AG08395 (cell line): Measurements from ENCODE around the gene GRM4.

Source experiments
- DNase-seq: peaks from one replicate; pipeline ENCODE4 v3.0.0; 2012; ENCODE audit warnings: mixed read lengths, low spot score

GRM4 gene

DNA sequence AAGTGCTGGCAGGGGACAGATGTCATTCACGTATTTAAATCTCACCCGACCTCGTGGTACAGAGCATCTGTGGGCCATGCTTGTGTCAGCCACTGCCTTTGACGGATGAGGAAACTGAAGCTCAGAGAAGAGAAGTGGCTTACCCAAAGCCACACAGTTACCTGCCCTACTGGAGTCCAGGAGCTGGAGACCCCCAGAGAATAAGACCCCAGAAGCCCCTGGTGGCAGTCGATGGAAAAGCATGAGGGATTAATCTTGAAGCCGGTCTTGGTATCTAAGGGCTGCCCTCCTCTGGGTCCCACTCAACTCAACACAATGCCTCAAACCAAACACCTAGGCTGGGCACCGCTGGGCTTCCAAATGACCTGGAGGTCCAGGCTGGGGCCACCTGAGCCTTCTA, 83.1 kb downstream of the GRM4 start:
- no peak for DNase-seq

- no peak for DNase-seq
Observed at GRCh38 chr6:34062156-34062555, 83.7 kb downstream of the GRM4 start.

DNA sequence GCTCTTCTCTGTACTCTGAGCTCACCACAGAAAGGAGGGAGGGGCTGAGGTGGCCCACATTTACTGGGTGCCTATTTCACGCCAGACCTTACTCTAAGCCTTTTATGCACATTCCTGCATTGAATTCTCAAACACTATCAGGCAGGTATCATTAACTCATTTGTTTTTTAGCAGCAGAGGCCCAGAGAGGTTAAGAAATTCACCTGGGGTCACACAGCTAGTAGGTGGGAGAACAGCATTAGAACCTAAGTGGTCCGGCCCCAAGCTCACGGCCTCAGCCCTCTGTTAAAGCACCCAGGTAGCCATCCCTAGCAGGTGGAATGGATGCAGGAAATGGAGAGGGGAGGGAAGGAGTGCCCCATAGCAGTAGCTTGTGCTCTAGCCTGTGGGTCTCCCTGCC, 84.5 kb downstream of the GRM4 start:
- no peak for DNase-seq

- DNase-seq: no peak
Observed at GRCh38 chr6:34059914-34060313, 86.0 kb downstream of the GRM4 start.

DNA sequence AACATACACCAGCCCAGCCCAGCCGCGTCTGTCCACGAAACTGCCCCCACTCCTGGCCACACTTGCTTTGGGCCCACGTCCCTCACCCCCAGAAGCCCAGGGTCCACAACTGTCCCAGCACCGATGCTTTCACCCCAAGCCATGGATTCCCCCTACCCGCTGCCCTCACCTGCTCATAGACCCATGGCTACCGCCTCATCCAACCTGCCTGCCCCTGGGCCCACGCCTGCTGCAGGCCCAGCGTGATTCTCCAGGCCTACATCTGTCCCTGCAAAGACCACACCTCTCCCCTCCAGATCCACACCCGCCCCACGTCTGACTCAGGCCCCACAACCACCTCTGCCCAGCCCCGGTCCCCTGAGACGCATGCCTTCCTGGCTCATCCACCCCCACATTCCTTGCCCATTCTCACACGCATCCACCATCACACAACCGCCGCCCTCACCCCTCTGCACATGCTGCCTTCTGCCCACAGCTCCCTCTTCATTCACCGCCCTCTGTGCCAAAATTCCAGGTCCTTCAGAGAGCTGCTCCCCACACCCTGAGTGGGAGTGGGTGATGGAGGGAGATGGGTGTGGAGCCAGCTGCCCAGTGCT, 86.7 kb downstream of the GRM4 start:
- peak; percentile 61 for DNase-seq

- no peak for DNase-seq
Observed at GRCh38 chr6:34057790-34058189, 88.1 kb downstream of the GRM4 start.

- DNase-seq: no peak
Observed at GRCh38 chr6:34057191-34057590, 88.7 kb downstream of the GRM4 start.

DNA sequence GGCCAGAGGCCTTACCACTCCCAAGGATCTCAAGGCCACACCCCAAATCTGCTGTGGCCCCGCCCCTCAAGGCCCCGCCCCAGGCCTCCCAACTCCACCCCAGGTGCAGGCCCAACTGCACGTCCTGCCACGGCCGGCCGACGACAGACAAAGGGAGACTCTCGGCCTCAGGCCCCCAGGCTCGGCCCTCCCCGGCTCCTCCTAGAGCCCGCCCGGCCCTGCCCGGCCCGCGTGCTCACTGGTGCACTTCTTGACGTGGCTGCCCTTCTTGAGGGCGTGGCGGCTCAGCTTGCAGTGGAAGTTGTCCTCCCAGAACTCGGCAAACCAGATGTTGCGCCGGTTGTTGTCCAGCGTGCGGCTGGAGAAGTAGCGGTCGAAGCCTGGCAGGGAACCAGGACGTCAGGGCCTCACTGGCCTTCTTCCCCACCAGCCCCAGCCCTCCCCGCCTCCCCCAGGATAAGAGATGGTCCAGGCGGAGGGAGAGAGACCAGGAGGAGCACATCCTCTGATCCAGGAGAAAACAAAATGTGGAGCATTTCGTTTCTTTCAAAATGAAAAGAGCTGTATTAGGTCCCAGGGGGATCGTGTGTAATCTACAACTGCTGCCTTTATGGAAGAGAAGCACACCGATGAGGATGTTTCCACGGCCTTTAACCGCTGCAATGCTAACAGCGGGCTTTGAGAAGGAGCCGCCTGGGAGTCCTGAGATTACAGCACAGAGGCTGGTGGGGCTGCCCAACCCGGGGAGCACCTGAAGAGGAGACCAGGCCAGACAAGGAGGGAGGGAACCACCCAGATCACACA, 89.4 kb downstream of the GRM4 start:
- peak; percentile 70 for DNase-seq

GRCh38 chr6:34055223-34055933, 90.5 kb downstream of the GRM4 start:
- DNase-seq: peak; percentile 69

DNA sequence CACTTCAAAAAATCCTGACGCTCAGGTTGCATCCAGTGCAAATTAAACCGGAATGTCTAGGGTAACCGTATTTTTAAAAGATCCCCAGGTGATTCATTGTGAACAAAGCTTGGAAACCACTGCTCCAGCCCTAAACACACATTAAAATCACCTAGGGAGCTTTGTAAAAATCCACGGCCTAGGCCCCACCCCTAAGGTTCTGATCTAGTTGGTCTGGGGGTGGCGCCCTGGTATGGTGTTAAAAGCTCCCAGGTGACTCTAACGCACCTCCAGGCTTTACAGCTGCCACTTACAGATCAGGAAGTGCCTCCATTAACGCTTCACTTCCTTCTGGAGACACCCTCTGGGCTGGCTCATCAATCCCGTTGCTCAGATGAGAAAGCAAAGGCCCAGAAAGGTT, 92.2 kb downstream of the GRM4 start:
- no peak for DNase-seq

DNA sequence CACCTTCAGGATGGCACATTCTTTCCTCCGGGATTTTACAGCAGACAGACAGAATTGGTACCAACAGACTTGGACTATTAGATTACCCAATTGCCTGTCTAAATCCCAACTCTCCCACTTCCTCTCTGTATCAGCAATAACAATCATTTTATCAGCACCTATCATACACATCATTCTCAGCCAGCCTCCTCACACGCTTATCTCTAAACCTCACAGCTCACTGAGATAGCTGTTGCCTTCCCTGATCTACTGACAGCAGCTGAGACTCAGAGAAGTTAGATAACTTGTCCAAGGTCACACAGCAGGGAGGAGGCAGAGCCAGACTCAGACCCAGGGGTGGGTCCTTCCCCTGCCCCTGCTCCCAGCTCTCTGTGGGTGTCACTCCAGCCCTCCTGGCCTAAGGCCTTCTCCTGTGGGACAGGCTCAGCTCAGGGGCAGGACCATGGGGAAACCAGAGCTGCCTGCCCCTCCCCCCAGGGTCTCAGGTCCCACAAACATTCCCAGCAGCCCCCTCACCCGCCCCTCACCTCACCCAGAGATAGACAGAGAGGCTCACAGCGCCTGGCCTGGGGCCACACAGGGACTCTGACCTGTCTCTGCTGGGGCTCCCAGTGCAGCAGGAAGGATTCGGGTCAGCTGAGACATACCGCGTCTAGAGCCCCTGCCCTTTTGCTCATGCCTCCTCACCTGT, 92.8 kb downstream of the GRM4 start:
- DNase-seq: no peak

GRCh38 chr6:34052071-34052825, 93.6 kb downstream of the GRM4 start:
- no peak for DNase-seq

- no peak for DNase-seq
Observed at GRCh38 chr6:34051331-34051919, 94.5 kb downstream of the GRM4 start.

GRCh38 chr6:34050691-34051090, 95.2 kb downstream of the GRM4 start:
- no peak for DNase-seq

GRCh38 chr6:34049395-34050342, 96.2 kb downstream of the GRM4 start:
- DNase-seq: no peak

DNA sequence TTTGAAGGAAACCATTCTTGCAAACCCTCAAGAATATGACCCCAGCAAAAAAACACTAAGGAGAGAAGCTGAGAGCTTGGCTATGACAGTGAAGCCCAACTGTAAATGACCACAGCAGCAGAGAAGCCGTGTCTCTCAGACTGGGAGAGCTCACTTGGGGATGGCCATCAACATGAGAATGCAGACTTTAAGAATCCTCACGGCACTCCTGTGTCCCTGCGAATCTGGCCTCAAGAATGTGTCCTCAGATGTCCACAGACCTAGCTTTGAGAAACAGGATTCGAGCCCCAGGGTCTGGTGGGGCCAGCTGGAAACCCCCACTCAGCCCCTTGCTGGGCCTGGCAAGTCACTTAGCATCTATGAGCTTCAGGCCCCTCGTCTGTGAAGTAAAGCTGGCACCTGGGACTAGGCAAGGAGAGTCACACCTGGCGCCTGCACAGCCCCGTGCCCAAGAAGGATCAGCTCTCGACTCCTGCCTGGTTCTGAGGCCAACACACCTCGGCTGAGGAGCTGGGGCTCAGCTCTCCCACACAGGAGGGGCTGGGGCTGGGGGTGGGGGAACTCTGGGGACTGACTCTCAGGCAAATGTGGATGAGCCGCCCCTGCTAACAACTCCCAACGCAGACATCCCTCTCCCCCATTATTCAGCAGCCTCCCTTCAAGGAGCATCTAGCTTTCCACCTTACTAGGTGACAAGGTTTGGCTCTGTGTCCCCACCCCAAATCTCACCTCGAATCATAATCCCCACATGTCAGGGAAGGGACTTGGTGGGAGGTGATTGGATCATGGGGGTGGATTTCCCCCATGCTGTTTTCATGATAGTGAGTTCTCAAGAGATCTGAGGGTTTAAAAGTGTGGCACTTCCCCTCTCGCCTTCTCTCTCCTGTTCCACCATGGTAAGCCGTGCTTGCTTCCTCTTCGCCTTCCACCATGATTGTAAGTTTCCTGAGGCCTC, 97.7 kb downstream of the GRM4 start:
- DNase-seq: no peak

GRCh38 chr6:34046617-34047016, 99.3 kb downstream of the GRM4 start:
- DNase-seq: no peak

DNA sequence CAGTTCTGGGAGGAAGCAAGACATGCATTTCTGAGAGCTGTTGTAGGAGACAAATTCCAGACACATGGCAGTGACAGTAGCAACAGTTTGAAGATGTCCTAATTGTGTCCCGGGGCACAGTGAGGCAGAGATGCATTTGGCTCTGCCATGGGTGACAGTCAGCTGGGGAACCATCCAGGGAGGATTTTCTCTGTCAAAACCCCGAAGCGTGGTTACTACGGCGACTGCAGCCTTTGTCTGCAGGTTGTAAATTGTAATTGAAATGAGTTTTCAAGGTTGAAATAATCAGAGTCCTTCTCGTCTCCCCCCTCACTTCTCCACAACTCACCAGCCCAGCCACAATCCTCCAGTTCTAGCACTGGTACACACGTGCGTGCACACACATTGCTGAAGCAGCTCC, 100.1 kb downstream of the GRM4 start:
- DNase-seq: no peak

- no peak for DNase-seq
Observed at GRCh38 chr6:34044945-34045595, 100.8 kb downstream of the GRM4 start.
